Hindlimb muscle (tissue), 1 donor: ENCODE data around the gene PACS1. TPM values are rescaled to one million over a fixed set of nuclear protein-coding genes. Genes with fewer than 3 reads are reported as not detected.
"Not testable (repeated sequence)": the region's sequence is repeated elsewhere in the genome, so short reads cannot be mapped to it uniquely, and the experiment has no call there.

Experiments used
- DNase-seq: peaks from one replicate; pipeline ENCODE4 v3.0.0-alpha.2; 2013
- polyA plus RNA-seq: library from polyadenylated mRNA; unstranded; fragments of 120-200 nt; gene quantifications from one replicate; pipeline ENCODE4 v1.2.1, GENCODE V29; 2013; ENCODE audit not compliant: insufficient read length

Gene PACS1
- polyA plus RNA-seq, 1 donor, result 37.1 TPM

- DNase-seq, result no peak
These were observed 157.6 kb downstream of the PACS1 start for GRCh38 chr11:66227700-66228099.

GRCh38 chr11:66228521-66228920 lies 158.4 kb downstream of the PACS1 start:
- no peak for DNase-seq

- DNase-seq, result no peak
These were observed 160.1 kb downstream of the PACS1 start for GRCh38 chr11:66230156-66230555.

GRCh38 chr11:66230978-66231377 lies 160.9 kb downstream of the PACS1 start:
- DNase-seq, result no peak

- DNase-seq, result no peak
These were observed 161.5 kb downstream of the PACS1 start for GRCh38 chr11:66231561-66231960.

- no peak for DNase-seq
These were observed 162.7 kb downstream of the PACS1 start for GRCh38 chr11:66232769-66233168.

- no peak for DNase-seq
These were observed 163.2 kb downstream of the PACS1 start for GRCh38 chr11:66233301-66233700.

- DNase-seq, result no peak
These were observed 165.1 kb downstream of the PACS1 start for GRCh38 chr11:66235141-66235540.

- no peak for DNase-seq
These were observed 167.8 kb downstream of the PACS1 start for GRCh38 chr11:66237867-66238266.

GRCh38 chr11:66238786-66239413 lies 168.8 kb downstream of the PACS1 start:
- no peak for DNase-seq

- DNase-seq, result no peak
These were observed 169.4 kb downstream of the PACS1 start for GRCh38 chr11:66239511-66239910.

GRCh38 chr11:66239998-66240780 lies 170.1 kb downstream of the PACS1 start:
- no peak for DNase-seq

GRCh38 chr11:66240781-66241136 lies 170.7 kb downstream of the PACS1 start:
- DNase-seq, result no peak

- DNase-seq, result no peak
These were observed 172.2 kb downstream of the PACS1 start for GRCh38 chr11:66242095-66242765.

- DNase-seq, result no peak
These were observed 173.9 kb downstream of the PACS1 start for GRCh38 chr11:66243782-66244535.

GRCh38 chr11:66247295-66247694 lies 177.2 kb downstream of the PACS1 start:
- no peak for DNase-seq

- no peak for DNase-seq
These were observed 177.7 kb downstream of the PACS1 start for GRCh38 chr11:66247801-66248200.

- no peak for DNase-seq
These were observed 178.8 kb downstream of the PACS1 start for GRCh38 chr11:66248903-66249302.

GRCh38 chr11:66251809-66252208 lies 181.7 kb downstream of the PACS1 start:
- DNase-seq, result no peak

- DNase-seq, result not testable (repeated sequence)
These were observed 183.0 kb downstream of the PACS1 start for GRCh38 chr11:66253081-66253480.

- DNase-seq, result no peak
These were observed 188.4 kb downstream of the PACS1 start for GRCh38 chr11:66258473-66258893.

GRCh38 chr11:66259225-66259624 lies 189.2 kb downstream of the PACS1 start:
- DNase-seq, result no peak

GRCh38 chr11:66259956-66260355 lies 189.9 kb downstream of the PACS1 start:
- no peak for DNase-seq
